NCI-H524 treated with DMSO at 0.1 percent for 48 hours (cell line): Measurements from ENCODE around the gene CCDC57.

ENCODE experiments used
- DNase-seq: peaks from one replicate; lab custom pipeline; 2025; lab: John Stamatoyannopoulos, UW

Gene CCDC57

DNA sequence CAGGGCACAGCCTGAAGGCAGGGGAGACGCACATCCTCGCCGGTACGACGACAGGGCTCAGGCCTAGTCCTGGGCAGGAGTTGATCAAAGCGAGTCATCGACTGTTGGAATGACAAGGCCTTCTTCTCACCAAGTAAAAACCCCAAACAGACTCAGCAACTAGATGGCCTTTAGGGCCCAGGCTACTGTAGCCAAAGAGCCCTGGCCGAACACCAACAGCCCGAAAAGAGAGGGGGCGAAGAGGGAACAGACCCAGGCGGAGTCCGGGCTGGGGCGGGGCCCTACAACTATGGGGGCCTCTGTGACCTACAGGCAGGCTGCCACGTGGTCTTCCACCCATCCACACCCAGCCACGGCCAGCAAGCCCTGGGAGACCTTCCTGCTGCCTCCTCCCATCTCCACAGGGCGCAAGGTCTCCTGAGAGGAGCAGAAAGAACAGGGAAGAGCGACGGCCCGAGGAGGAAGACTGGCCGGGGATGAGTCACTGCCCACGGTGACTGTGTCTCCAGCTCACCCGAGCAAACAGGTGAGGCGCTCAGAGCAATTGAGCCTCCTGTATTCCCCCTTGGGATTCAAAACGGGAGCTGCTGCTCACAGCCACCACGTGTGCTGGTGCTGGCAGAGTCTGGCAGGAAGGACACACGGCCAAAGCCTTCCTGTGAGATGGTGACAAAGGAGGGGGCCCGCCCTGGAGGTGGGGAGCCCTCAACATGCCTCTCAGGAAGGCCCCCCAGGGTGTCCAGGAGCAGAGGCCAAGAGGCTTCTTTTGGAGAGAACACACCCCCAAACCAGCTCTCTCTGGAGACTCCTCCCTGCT, 33.9 kb upstream of the CCDC57 start:
- no peak for DNase-seq

DNA sequence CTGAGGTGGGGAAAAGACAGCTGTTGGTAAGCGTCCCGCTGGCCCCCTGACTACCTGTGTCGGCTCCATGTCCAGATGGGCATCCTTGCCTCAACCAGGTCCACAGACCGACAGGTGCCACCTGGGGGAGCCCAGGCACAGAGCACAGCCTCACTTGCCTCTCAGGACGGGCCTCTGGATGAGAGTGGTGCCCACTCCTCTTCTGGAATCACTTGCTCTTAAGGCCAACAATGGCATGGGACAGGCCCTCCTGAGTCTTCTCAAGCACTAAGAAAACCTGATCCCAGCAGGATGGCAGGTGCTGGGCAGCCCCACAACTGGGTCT, 33.4 kb upstream of the CCDC57 start:
- DNase-seq: no peak

DNA sequence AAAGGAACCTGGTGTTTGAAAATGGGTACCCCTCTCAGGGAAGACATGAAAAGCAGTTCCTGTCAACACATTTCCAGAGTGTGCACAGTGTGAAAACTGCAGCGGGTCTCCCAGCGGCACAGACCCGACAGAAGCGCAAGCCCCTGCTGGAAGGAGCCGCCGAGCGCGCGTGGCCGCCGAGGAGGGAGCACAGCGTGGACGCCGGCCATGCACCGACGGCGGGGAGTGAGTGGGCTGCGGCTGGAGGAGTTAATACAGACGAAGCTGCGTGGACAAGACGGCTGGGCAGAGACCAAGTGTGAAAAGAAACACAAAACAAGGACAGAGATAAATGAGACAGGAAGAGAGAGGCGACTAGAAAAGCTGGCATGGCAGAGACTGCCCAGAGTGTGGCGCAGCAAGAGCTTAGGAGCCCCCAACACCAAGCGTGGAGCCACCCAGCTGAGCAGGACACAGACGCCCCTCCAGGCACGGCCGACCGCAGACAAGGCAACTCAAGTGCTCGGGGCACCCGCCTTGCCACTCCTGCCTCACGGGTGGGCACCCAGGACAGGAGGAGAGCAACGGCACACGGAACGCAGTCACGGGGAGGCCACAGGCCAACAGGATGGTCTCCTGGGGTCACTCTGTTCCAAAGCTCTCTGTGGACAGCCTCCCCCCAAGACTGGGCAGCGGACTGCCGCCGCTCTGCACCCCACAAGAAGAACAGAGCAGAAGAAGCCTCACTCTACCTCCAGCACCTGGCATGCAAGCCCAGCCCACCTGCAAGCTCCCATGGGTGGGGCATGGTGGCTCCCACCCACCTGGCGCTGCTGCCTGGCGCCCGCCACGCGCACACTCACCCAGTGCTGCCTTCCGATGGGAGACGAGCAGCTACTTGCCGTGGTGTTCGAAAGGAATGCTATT, 32.7 kb upstream of the CCDC57 start:
- no peak for DNase-seq

DNA sequence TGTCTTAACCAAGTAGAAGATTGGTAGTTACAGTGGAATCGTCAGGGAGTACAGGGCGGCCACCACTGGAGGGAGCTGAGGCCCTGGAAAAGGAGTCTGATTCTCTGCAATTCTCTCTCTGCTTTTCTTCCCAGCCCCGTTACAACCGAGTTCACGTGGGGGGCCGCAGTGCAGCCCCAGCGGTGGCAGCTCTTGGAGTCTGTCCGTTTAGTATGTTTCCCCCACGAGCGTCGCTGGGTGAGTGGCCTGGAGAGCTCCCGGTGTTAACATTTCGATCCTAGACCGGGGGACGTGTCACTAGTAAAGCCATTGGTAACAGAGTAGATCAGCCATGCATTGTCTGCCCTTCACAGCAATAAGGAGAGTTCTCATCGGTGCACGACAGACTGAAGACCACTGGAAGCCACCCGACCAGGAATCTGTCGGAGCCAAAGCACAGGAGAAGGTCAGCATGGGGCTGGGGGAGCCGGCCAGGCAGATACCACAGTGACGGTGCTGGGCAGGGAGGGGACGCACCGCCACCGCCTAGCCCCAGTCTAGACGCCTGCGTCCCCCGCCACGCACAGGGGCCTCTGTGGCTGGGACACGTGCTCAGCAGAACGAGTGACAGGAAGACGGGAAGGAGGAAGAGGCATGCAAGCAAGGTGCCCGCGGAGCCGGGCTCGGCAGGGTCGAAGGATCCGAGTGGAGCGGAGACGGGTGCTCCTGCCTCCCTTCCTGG, 31.9 kb upstream of the CCDC57 start:
- DNase-seq: no peak

DNA sequence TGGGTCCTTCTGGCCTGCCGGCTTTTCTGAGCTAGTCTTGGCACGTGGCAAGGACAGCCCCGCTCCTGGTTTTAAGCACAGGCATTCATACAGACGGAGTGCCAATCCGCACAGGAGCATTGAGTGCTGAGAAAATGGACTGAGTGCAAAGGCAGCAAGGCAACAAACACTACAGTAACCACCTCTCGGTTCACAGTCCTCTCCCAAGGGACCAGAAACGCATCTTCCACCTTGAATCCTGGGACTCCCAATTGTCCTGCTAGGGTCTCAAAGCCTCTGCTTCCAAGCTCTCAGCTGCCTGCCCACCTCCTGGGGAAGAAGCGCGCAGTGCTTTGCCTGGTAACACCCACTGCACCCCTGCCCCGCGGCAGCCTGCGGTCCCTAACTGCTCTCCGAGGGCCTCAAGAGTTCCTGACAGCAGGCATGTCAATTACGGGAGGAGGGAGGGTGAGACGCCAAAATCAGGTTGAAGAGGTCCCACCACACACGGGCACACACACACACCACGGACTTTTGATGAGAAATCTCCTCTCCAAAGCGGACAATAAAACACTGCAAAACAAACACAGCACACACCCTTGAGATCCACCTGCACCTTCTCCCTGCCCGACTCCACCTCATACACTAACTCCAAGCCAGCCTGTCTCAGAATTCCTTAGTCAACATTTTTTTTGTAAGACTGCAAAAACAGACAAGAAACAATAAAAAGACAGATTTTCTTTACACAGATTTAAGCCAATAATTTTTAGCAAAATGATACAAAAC, 31.2 kb upstream of the CCDC57 start:
- no peak for DNase-seq

DNA sequence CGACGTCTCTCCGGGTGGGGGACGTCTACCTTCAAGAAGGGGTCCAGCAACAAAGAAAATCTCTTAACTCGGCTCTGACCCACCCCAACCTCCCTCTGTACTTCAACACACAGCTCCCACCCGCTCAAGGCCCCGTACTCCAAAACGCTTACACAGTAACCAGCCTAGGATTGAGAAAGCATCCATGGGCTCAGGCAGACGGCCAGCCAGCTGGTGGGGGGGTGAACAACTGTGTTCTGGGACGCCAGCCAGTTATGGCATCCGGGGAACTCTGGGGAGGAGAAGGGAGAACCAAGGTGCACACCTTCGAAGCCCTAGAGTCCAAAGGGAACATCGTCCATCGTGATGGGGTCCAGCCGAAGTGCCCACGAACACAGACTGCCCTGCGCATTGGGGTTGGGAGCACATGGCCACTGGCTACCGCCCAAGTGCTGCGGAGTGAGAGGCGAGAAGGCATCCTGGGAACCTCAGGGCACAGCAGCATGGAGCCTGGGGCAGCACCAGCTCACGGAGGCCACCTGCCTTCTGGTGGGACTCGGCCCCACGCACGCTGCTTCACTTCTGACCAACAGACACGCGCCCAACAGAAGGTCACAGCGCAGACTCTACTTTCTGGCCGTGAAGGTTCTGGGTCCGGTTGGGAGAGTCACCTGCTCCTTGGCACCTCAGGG, 30.5 kb upstream of the CCDC57 start:
- DNase-seq: no peak

DNA sequence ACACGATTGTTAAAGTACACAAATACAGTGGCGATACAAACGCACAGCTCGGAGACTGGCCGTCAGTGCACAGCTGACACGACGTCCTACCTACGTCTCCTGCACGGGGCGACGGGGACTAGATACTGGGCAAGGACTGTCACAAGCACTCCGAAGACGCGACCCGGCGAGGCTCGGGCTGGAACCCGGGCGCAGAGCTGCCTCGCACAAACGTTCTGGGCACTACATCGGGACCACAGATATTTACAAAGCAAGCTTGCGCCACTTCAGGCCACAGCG, 30.0 kb upstream of the CCDC57 start:
- DNase-seq: no peak

DNA sequence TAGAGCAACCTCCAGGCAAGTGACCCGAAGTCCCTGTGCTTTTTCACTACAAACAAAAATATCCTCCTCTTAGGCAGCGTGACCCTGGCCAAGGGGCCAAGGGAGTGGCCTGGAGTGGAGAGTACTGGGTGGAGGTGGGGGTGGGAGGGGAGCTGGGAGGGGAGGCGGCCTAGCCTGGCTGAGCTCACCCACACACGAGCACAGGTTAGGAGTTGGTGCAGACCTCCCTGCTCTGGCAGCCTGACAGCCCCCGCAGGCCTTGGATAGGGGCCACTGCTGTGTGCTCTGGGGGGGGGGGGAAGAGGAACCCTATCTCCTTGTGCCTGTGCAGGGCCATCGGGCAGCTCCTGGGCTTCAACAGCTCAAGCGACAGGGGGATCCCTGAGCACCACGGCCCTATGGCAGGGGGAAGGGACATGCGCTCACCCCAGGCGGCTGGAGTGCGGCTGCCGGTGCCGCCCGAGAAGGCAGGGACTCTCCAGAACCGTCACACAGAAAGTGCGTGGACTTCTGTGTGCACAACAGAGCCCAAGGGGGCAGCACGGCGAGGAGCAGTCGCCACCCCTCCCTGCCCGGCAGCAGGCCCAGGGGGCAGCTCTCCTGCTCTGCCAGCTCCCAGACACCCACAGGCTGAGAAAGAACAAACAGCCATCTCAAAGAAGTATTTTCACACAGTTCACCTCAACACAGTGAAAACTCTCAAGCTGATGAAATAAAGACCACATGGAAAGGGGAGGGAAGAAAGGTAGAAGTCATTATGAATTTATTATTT, 29.5 kb upstream of the CCDC57 start:
- DNase-seq: no peak

DNA sequence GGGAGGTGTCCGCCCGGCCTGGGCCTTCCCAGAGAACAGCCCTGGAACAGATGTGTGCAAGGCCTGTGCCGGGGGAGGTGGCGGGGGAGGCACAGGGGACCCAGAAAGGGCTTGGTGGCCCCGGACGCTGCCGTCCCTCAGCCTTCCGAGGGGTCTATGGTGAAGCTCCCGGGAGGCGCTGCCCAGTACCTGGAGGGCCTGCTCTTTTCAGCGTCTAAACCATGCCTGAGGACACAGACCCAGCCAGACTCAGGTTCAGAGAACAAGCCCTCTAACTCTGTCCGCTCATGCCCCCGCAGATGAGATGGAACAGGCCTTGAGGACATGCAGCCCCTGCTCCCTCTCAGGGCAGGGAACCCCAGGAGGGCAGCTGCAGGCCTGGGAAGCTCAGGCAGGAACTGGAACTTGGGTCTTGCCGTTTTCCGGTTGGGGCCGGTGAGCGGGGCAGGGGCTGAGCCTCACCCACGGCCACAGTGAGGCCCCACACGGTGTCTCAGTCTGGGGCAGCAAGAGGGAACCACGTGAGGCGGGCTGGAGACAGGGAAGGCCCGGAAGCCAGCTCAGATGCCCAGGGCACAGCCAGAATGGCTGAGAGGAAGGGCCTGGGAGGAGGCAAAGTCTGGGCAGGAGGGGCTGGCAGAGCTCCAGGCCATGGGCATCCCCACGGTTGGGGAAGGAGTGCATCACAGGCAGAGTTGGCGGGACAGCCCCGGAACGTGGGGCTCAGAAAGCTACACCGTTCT, 28.7 kb upstream of the CCDC57 start:
- DNase-seq: no peak

DNA sequence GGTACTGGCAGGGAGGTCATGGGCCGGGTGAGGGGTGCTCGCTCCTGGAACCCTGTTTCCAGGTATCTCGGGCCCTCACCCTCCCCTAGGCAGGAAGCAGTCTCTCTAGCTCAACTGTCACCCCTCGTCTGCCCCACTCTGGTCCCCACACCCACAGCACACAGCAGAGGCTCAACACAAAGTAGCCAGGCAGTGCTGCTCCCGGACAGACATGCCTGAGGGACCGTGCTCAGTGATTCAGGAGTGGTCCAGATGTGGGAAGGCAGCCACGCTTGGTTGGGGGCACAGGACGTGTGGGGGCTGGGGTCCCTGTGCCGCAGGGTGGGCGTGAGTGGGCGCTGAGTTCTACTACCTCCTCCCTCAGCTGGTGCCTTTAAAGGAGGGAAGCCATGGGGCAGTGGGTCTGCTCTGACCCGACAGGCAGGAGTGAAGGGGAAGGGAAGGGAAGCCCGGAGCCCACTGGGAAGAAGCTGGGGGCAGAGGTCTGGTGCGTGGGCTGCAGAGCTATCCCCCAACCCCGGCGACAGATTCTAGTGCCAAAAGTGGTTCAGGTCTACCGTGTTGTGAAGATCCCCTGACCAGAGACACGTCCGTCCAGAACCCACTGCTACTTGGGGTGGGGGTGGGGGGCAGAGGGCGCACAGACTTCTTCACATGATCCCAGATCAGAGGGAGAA, 28.0 kb upstream of the CCDC57 start:
- no peak for DNase-seq

DNA sequence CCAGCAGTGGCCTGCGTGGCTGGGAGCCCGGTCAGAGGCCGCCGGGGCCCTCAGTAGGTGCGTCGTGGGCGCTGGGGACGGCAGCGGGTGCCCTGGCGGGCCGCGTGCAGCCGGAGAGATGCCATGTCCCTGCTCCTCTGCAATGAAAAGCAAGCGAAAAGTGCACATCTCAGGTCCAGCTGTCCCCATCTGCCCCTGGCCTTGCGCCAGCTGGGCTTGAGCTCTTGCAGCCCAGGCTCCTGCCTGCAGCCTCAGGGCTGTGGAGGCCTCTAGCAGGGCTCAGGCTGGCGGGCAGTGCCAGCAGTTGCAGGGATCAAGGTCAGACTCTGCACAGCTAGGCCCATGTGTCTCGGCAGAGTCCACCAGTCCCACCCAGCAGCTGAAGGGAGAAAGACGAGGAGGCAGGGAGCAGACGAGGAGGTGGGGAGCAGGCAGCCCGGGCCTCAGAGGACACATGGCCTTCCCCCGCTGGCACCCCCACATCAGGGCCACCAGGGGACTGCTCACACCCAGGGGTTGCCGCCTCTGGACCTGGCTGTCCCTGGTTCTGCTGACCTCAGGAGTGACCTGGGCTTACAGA, 27.4 kb upstream of the CCDC57 start:
- no peak for DNase-seq

DNA sequence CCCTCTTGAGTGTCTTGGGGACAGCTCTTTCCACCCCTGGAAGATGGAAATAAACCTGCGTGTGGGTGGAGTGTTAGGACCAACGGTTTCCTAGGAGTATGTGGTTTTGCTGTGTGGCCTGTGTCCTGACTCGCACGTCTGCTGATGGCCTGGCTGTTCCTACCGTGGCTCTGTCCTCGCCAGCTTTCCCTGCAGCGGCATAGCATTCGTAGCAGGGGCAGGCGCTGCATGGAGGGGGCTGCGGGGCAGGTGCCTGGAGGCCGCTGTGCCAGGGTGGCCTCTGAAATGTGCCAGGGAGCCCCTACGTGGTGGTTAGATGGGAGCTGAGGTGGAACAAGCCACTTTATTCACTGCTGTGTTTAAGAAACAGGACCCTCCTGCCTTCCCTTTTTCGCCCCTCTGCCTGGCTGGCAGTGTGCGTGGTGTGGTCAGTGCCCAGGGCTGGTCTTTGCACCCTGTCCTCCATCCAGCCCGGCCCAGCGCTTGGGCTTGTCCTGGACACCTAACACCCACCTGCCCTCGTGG, 26.8 kb upstream of the CCDC57 start:
- no peak for DNase-seq

DNA sequence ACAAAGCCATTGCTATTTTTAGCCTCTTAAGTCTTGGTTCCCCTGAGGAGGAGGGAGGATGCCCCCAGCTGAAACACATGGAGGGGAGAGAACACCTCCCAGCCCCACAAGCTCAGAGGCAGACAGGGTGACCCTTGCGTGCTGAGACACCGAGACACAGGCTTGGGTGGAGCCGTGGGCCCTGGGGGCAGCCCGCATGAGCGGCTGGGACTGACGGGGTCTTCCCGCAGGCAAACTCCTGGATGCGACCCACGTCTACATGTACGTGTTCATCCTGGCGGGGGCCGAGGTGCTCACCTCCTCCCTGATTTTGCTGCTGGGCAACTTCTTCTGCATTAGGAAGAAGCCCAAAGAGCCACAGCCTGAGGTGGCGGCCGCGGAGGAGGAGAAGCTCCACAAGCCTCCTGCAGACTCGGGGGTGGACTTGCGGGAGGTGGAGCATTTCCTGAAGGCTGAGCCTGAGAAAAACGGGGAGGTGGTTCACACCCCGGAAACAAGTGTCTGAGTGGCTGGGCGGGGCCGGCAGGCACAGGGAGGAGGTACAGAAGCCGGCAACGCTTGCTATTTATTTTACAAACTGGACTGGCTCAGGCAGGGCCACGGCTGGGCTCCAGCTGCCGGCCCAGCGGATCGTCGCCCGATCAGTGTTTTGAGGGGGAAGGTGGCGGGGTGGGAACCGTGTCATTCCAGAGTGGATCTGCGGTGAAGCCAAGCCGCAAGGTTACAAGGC, 26.0 kb upstream of the CCDC57 start:
- DNase-seq: no peak

DNA sequence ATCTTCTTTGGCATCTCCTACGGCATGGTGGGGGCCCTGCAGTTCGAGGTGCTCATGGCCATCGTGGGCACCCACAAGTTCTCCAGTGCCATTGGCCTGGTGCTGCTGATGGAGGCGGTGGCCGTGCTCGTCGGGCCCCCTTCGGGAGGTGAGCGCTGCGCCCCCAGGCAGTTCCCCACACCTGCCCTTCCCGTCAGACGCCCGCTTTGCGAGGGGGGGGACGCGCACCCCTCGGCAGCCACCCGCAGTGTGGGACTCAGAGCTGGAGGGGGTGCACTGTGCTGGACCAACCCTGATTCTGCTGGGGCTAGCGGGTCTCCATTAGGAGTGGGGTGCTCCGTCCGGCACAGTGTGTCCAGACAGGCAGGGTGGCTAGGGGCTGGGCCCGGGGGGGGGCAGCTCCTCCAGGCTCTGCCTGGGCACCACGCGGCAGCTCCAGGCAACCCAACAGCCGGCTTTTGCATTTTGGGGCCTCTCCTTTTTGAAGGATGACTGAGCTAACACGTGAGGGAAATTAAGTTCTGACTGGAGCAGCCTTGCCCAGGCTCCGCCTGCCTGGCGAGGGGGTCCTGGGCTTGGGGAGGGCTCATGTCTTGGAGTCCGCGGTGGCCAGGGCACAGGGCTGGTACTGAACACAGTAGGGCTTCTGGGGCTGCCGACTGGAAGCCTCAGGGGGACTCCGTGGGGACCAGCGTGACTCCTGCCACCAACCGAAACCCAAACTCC, 25.3 kb upstream of the CCDC57 start:
- DNase-seq: no peak

DNA sequence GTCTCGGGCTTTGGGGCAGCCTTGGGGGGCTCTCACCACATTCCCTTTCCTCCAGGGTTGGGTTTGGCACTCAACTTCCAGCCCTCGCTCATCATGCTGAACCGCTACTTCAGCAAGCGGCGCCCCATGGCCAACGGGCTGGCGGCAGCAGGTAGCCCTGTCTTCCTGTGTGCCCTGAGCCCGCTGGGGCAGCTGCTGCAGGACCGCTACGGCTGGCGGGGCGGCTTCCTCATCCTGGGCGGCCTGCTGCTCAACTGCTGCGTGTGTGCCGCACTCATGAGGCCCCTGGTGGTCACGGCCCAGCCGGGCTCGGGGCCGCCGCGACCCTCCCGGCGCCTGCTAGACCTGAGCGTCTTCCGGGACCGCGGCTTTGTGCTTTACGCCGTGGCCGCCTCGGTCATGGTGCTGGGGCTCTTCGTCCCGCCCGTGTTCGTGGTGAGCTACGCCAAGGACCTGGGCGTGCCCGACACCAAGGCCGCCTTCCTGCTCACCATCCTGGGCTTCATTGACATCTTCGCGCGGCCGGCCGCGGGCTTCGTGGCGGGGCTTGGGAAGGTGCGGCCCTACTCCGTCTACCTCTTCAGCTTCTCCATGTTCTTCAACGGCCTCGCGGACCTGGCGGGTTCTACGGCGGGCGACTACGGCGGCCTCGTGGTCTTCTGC, 24.6 kb upstream of the CCDC57 start:
- no peak for DNase-seq

DNA sequence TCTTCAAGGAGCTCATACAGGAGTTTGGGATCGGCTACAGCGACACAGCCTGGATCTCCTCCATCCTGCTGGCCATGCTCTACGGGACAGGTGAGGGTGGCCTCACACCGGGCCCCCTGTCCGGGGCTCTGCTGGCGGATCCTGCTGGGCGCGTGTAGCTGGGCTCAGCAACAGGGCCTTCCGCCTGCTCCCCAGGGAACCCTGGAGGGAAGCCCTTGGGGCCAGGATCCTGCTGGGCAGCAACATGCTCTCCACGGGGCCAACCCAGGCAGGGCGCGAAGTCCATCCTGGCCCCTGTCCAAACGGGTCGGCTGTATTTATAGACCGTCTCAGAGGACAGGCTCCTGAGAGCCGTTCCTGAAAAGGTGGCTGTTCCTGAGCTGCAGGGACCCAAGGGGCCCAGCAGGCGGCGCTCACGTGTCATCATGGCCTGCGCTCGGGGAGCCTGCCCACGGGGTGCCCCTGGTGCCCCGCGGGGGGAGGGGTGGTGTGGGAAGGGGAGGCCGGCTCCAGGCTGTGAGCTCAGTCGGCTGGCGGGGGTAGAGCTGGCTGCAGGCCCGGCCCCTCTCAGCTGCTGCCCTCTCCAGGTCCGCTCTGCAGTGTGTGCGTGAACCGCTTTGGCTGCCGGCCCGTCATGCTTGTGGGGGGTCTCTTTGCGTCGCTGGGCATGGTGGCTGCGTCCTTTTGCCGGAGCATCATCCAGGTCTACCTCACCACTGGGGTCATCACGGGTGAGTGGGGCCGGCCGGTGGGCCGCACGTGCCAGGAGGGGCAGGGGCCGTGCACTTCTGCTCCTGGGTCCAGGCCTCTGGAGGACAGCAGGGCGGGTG, 23.7 kb upstream of the CCDC57 start:
- no peak for DNase-seq
